GM12878 (cell line): Measurements from ENCODE around the gene DENND1C. TPM values are rescaled to one million over a fixed set of nuclear protein-coding genes. Genes with fewer than 3 reads are reported as not detected.

Experiments
- ATAC-seq: fragments of 200-7000 bp; cut with Tn5 transposase; 3 replicates; pipeline ENCODE4 v1.9.1; 2020; ENCODE audit warnings: mild to moderate bottlenecking, moderate library complexity
- BruUV-seq: library from RNA; stranded (reverse); fragments of 400-500 nt; replicated peaks from 2 replicates; lab custom pipeline; 2021; lab: Mats Ljungman, UMichigan
- CTCF ChIA-PET: fragments of 300-600 bp; sonication (Branson Sonifier 250); formaldehyde crosslinking; extraction: SDS; loops from one replicate; lab custom pipeline; 2021; ENCODE audit warnings: inconsistent platforms; lab: Yijun Ruan, JAX
- POLR2A ChIA-PET: fragments of 350-600 bp; formaldehyde crosslinking; extraction: SDS; loops from one replicate; lab custom pipeline; 2021; ENCODE audit warnings: inconsistent platforms; lab: Charles Lee
- RAD21 ChIA-PET: fragments of 300-600 bp; sonication (Branson Sonifier 250); formaldehyde crosslinking; loops from one replicate; lab custom pipeline; 2023; ENCODE audit warnings: antibody characterized with exemption; ENCODE audit not compliant: unreplicated experiment; lab: Charles Lee
- SMC1A ChIA-PET: fragments of 300-600 bp; sonication (Branson Sonifier 250); formaldehyde crosslinking; loops from one replicate; lab custom pipeline; 2023; ENCODE audit not compliant: unreplicated experiment, uncharacterized antibody; lab: Charles Lee
- DNase-seq: peaks from one replicate; pipeline ENCODE4 v3.0.0-alpha.2; 2011; ENCODE audit warnings: low read depth, low spot score
- FAIRE-seq: peaks from 3 replicates; lab custom pipeline; 2011; peaks lifted over from hg19 to GRCh38; lab: Jason Lieb, UNC
- H2AFZ ChIP-seq: 2 replicates; pipeline ENCODE4 v1.6.0; 2011; ENCODE audit warnings: low read depth, low read length, control low read depth; ENCODE audit not compliant: control insufficient read depth
- H3K27ac ChIP-seq: 2 replicates; pipeline ENCODE4 v1.5.1; 2011; ENCODE audit warnings: control low read depth; ENCODE audit not compliant: control insufficient read depth, insufficient read depth
- H3K27me3 ChIP-seq, 2 experiments: replicated peaks in 1 of 2; 2 replicates each; pipeline versions ENCODE4 v1.6.0 to v1.6.1; 2011; ENCODE audit warnings: low read length in 1 of 2; ENCODE audit not compliant: control insufficient read depth in 2 of 2, insufficient read depth in 2 of 2
- H3K36me3 ChIP-seq, 2 experiments: 2 replicates each; pipeline ENCODE4 v1.5.1; 2011; ENCODE audit warnings: low read length in 1 of 2; ENCODE audit not compliant: control insufficient read depth in 2 of 2, insufficient read depth in 2 of 2
- H3K4me1 ChIP-seq: 2 replicates; pipeline ENCODE4 v1.6.1; 2011; ENCODE audit warnings: mild to moderate bottlenecking, low read length, moderate library complexity, mixed read lengths; ENCODE audit not compliant: control insufficient read depth, insufficient read depth
- H3K4me2 ChIP-seq: 2 replicates; pipeline ENCODE4 v1.6.0; 2011; ENCODE audit warnings: control low read depth; ENCODE audit not compliant: control insufficient read depth, insufficient read depth
- H3K4me3 ChIP-seq: fragments of 200-600 bp; sonication (generic); 2 replicates; pipeline ENCODE4 v1.5.1; 2016
- H3K79me2 ChIP-seq: 2 replicates; pipeline ENCODE4 v1.6.0; 2011; ENCODE audit warnings: low read length; ENCODE audit not compliant: control insufficient read depth, insufficient read depth
- H3K9ac ChIP-seq: 2 replicates; pipeline ENCODE4 v1.8.0; 2011; ENCODE audit warnings: low read length, control low read depth, mixed read lengths; ENCODE audit not compliant: control insufficient read depth, insufficient read depth
- H3K9me3 ChIP-seq: replicated peaks from 3 replicates; pipeline ENCODE4 v1.5.1; 2011; ENCODE audit warnings: mild to moderate bottlenecking, low read length; ENCODE audit not compliant: control insufficient read depth, insufficient read depth
- H4K20me1 ChIP-seq: 2 replicates; pipeline ENCODE4 v1.6.0; 2011; ENCODE audit not compliant: control insufficient read depth, insufficient read depth
- CHD4 ChIP-seq: fragments of 200-600 bp; sonication (generic); IDR thresholded peaks from 2 replicates; pipeline ENCODE4 v1.6.1; 2016; ENCODE audit warnings: mild to moderate bottlenecking
- IKZF1 ChIP-seq: fragments of 450-650 bp; conservative IDR thresholded peaks from 2 replicates; pipeline ENCODE4 v1.6.1; 2017; ENCODE audit warnings: antibody characterized with exemption, mild to moderate bottlenecking
- IRF3 ChIP-seq: fragments of 450-650 bp; IDR thresholded peaks from 2 replicates; pipeline ENCODE4 v1.6.1; 2014; ENCODE audit warnings: mild to moderate bottlenecking
- MYB ChIP-seq: fragments of 150-350 bp; IDR thresholded peaks from 2 replicates; pipeline ENCODE4 v1.6.1; 2014; ENCODE audit warnings: mild to moderate bottlenecking, low read depth, low read length, borderline replicate concordance
- NFIC ChIP-seq: IDR thresholded peaks from 2 replicates; pipeline ENCODE4 v1.6.1; 2012; ENCODE audit warnings: low read depth, mild to moderate bottlenecking, inconsistent platforms, low read length, moderate library complexity
- PML ChIP-seq: IDR thresholded peaks from 2 replicates; pipeline ENCODE4 v1.6.1; 2012; ENCODE audit warnings: low read length, inconsistent platforms
- POLR2A ChIP-seq: IDR thresholded peaks from 2 replicates; pipeline ENCODE4 v1.6.1; 2011; ENCODE audit warnings: low read depth, mild to moderate bottlenecking, low read length
- RELB ChIP-seq: fragments of 450-650 bp; IDR thresholded peaks from 2 replicates; pipeline ENCODE4 v1.6.1; 2017; ENCODE audit warnings: low read depth, mild to moderate bottlenecking, moderate library complexity
- SMARCA5 ChIP-seq: fragments of 450-650 bp; IDR thresholded peaks from 2 replicates; pipeline ENCODE4 v1.6.1; 2017; ENCODE audit warnings: mild to moderate bottlenecking
- SPI1 ChIP-seq: IDR thresholded peaks from 2 replicates; pipeline ENCODE4 v1.6.1; 2011; ENCODE audit warnings: low read depth, mild to moderate bottlenecking, low read length, moderate library complexity, borderline replicate concordance; ENCODE audit not compliant: insufficient read depth
- TCF7 ChIP-seq: IDR thresholded peaks from 2 replicates; pipeline ENCODE4 v1.6.1; 2014; ENCODE audit warnings: antibody characterized with exemption, borderline replicate concordance
- WGBS: methylation state at CpG from one replicate; pipeline ENCODE4 v1.1.6; 2016; ENCODE audit warnings: low lambda C conversion rate; ENCODE audit not compliant: insufficient replicate concordance, insufficient coverage; ENCODE audit errors: missing lambda C conversion rate; 5-methylcytosine and 5-hydroxymethylcytosine counted together
- in situ Hi-C: fragments of 300-500 bp; cut with MboI; formaldehyde crosslinking; loops from 9 replicates; pipeline ENCODE4 v1.14.3; 2018; ENCODE audit warnings: mixed read lengths
- intact Hi-C: fragments of 100-400 bp; cut with micrococcal nuclease; formaldehyde crosslinking; loops from one replicate; pipeline ENCODE4 v1.14.2; 2022; ENCODE audit not compliant: unreplicated experiment
- polyA plus RNA-seq, 11 experiments: library from polyadenylated mRNA; depleted of rRNA in 4 of 11; unstranded in 6 of 11; stranded (reverse) in 5 of 11; fragments of >200 nt; fragmentation: Nextera tagmentation in 4 of 11; fragmentation: Illumina TruSeq in 1 of 11; extraction: Ambion mirVana in 4 of 11; extraction: Trizol in 1 of 11; gene quantifications; 1 replicate in 1 of 11; 2 replicates in 10 of 11; pipeline versions ENCODE4 v1.2.1 to v1.2.3, GENCODE V29; 2011 to 2016; ENCODE audit warnings: inconsistent platforms in 2 of 11, missing spikeins in 2 of 11, low read depth in 1 of 11
- total RNA-seq, 4 experiments: library from RNA; depleted of rRNA in 3 of 4; stranded (reverse); fragments of >200 nt in 3 of 4; fragmentation: Illumina TruSeq in 1 of 4; extraction: Trizol in 1 of 4; gene quantifications; 2 replicates each; pipeline versions ENCODE4 v1.2.1 to v1.2.3, GENCODE V29; 2013 to 2021

Gene DENND1C
- total and polyA plus RNA-seq, 10 of the 15 experiments (the other 5 are each of a cell fraction or from before 2014, with no cell fraction given), result 2.4 to 54.3 (median 32.7) TPM

- no TSS peak for BruUV-seq
- H3K4me1 ChIP-seq, result no peaks in the 10 kb centered on the region
- no peak for ATAC-seq
- H3K4me3 ChIP-seq, result no peak overlapping the region
- no peaks in the 10 kb centered on the region for H3K79me2 ChIP-seq
- WGBS, result 100% methylated on average over 5 of the region's 5 CpGs
- CTCF ChIA-PET, result no interaction called here
- TF ChIP-seq IKZF1, result no peak
- no peak for TF ChIP-seq POLR2A
- no peak for TF ChIP-seq IRF3
- TF ChIP-seq, all 136 proteins: peak for 0
- no peak overlapping the region for H3K9ac ChIP-seq
- peaks cover 7 to 20% of the 10 kb centered on the region in 2 experiments for H3K36me3 ChIP-seq
- ChIA-PET SMC1A (no interaction called here), POLR2A (interaction anchor here (1.5 kb wide), 1 partner anchor 31 kb away, joined by 4 read pairs; the partner anchor contains the start of gene DENND1C), RAD21 (no interaction called here)
- no peak overlapping the region for H2AFZ ChIP-seq
- peaks cover 14% of the 10 kb centered on the region; the same call in 2 of the 3 replicates for H3K9me3 ChIP-seq
- no peak overlapping the region for H3K27ac ChIP-seq
- in situ Hi-C loops (no loop called here), intact Hi-C loops (no loop called here)
- DNase-seq (no peak), FAIRE-seq (no peak)
- no peak overlapping the region for H3K4me2 ChIP-seq
- H4K20me1 ChIP-seq, result no peaks in the 10 kb centered on the region
- H3K27me3 ChIP-seq, result no peaks in the 10 kb centered on the region
These were observed 31.4 kb downstream of the DENND1C start for GRCh38 chr19:6450166-6450565.

GRCh38 chr19:6448045-6448444 lies 33.5 kb downstream of the DENND1C start:
- ChIA-PET CTCF (no interaction called here), POLR2A (no interaction called here), RAD21 (interaction anchor here (0.6 kb wide), 1 partner anchor 13 kb away, joined by 3 read pairs; no protein-coding TSS in a partner anchor), SMC1A (no interaction called here)
- no peak overlapping the region for H3K4me2 ChIP-seq
- no peaks in the 10 kb centered on the region; the same call in 2 of the 3 replicates for H3K9me3 ChIP-seq
- no peak overlapping the region for H3K4me3 ChIP-seq
- no peak overlapping the region for H2AFZ ChIP-seq
- H3K4me1 ChIP-seq, result no peaks in the 10 kb centered on the region
- no peak overlapping the region for H3K9ac ChIP-seq
- H3K27me3 ChIP-seq, result no peaks in the 10 kb centered on the region
- DNase-seq (no peak), FAIRE-seq (no peak), ATAC-seq (no peak)
- 97% methylated on average over 3 of the region's 3 CpGs for WGBS
- in situ Hi-C loops, result no loop called here
- H3K36me3 ChIP-seq, result peaks cover 0 to 6% of the 10 kb centered on the region in 2 experiments; a peak in 2 of 4 replicates
- no peak overlapping the region for H3K27ac ChIP-seq
- BruUV-seq, result no TSS peak
- intact Hi-C loops, result no loop called here
- H3K79me2 ChIP-seq, result no peaks in the 10 kb centered on the region
- no peaks in the 10 kb centered on the region for H4K20me1 ChIP-seq
- no peak for TF ChIP-seq RELB
- TF ChIP-seq CHD4, result no peak
- no peak for TF ChIP-seq SMARCA5
- no peak for TF ChIP-seq SPI1
- TF ChIP-seq IRF3, result no peak
- TF ChIP-seq PML, result no peak
- TF ChIP-seq MYB, result no peak
- no peak for TF ChIP-seq TCF7
- no peak for TF ChIP-seq NFIC
